ENCODE data around the gene KIAA1671.

Gene KIAA1671

DNA sequence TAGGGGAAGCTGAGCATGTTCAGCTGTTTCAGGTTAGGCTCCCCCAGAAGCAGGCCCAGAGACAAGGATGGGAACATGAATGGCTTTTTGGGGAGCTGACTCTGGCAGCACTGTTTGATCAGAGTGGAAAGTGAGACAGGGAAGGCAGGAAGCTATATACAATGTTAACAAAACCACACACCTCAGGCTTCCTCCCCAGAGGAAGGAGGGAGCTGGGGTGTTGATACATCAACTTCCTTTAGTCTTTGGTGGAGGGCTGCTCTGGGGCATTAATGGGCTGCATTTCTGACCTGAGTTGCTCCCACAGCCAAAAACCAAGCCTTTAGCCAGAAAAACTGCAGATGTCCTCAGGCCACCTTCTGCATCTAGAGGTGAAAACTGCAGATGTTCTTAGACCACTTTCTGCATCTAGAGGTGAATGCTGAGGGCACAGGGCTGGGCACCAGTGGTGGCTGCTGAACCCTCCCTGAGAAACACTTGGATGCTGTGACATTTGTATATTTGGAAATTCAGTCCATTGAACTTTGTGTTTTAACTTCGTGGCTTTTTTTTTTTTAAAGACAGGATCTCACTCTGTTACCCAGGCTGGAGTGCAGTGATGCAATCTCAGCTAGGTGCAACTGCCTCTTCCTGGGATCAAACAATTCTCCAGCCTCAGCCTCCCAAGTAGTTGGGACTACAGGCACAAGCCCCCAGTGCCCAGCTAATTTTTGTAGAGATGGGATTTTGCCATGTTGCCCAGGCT is 49.9 kb downstream of the KIAA1671 start:
- TF ChIP-seq, protein P1, sequence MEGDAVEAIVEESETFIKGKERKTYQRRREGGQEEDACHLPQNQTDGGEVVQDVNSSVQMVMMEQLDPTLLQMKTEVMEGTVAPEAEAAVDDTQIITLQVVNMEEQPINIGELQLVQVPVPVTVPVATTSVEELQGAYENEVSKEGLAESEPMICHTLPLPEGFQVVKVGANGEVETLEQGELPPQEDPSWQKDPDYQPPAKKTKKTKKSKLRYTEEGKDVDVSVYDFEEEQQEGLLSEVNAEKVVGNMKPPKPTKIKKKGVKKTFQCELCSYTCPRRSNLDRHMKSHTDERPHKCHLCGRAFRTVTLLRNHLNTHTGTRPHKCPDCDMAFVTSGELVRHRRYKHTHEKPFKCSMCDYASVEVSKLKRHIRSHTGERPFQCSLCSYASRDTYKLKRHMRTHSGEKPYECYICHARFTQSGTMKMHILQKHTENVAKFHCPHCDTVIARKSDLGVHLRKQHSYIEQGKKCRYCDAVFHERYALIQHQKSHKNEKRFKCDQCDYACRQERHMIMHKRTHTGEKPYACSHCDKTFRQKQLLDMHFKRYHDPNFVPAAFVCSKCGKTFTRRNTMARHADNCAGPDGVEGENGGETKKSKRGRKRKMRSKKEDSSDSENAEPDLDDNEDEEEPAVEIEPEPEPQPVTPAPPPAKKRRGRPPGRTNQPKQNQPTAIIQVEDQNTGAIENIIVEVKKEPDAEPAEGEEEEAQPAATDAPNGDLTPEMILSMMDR (conservative IDR thresholded peaks at IDR 0.05): no peak
- no peak for TF ChIP-seq ZFX (IDR thresholded peaks at IDR 0.05)

DNA sequence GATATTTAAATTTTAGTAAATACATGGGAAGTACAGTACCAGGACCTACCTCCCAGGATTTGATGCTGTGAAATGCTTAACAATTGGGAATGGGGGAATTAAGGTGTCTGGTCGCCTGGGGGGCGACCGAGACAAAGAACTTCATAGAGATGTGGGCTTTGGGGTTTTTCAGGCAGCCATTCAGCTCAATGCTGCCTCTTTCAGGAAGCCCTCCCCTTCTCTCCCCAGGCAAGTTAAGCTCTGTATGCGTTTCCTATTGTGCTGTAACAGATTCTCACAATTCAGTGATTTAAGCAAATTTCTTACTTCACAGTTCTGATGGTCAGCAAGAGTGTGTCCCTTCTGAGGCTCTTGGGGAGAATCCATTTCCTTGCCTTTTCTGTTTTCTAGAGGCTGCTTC is 53.8 kb downstream of the KIAA1671 start:
- no peak for TF ChIP-seq ZFX (IDR thresholded peaks at IDR 0.05)
- TF ChIP-seq, protein P1 (conservative IDR thresholded peaks at IDR 0.05): no peak

More for the DNA sequence above, 49.9 kb downstream of the KIAA1671 start:
- H3K27ac ChIP-seq: no peak overlapping the region

DNA sequence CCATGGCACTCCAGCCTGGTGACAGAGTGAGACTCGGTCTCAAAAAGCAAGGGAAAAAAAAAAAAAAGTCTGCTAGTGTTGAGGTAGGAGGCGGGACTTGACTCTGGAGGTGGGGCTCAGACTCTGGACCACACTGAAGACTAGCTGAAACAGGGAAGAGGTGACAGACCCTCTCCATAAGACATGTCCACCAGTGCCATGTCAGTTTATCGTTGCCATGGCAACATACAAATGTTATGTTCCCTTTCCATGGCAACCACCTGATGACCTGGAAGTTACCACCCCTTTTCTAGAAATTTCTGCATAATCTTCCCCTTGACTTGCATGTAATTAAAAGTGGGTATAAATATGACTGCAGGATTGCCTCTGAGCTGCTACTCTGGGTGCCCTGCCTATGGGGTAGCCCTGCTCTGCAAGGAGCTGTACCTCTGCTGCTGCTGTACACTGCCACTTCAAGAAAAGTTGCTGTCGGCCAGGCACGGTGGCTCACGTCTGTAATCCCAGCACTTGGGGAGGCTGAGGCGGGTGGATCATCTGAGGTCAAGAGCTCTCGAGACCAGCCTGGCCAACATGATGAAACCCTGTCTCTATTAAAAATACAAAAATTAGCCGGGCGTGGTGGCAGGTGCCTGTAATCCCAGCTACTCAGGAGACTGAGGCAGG is 55.1 kb downstream of the KIAA1671 start:
- no peak for TF ChIP-seq ZFX (IDR thresholded peaks at IDR 0.05)
- TF ChIP-seq, protein P1 (conservative IDR thresholded peaks at IDR 0.05): no peak

More for the DNA sequence above, 53.8 kb downstream of the KIAA1671 start:
- H3K27ac ChIP-seq: no peak overlapping the region

DNA sequence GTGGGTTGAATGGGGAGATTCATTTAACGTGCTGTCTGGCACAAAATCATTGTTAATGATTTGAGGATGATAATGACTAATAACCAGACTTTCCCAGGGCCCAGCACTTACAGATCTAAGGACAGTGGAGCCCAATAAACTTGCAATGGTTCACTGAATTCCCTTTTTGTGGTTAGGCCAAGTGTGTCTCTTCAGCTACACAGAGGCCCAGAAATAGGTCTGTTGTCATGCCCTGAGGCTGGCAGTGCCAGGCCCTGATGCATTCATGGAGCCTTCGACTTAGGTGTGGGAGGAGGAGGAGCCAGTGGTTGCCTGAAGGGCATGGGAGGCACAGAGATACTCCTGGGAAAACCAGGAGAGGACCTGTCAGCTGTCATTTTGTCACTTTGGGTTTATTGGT is 56.1 kb downstream of the KIAA1671 start:
- TF ChIP-seq, protein P1 (conservative IDR thresholded peaks at IDR 0.05): no peak
- no peak for TF ChIP-seq ZFX (IDR thresholded peaks at IDR 0.05)
- no peak overlapping the region for H3K27ac ChIP-seq

More for the DNA sequence above, 55.1 kb downstream of the KIAA1671 start:
- H3K27ac ChIP-seq: no peak overlapping the region

DNA sequence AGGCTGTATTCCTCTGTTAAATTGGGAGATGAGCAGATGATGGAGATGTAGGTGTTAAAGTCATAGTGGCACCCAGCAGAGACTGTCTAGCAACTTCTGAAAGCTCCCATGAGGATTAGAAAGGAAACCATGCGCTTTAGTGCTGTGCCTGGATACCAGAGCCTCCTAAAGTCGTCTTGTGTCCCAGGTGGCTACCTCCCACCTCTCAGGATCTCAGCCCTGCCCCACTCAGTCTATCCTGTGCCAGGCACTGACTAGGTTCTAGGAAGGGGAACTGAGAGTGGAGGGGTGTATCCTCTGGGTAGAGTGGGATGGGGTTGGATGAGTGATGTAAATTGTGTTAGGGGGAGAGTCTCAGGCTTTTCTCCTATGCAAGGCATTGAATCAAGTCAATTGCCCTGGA is 60.2 kb downstream of the KIAA1671 start:
- TF ChIP-seq ZFX (IDR thresholded peaks at IDR 0.05): no peak
- TF ChIP-seq, protein P1 (conservative IDR thresholded peaks at IDR 0.05): no peak
- H3K27ac ChIP-seq: no peak overlapping the region

DNA sequence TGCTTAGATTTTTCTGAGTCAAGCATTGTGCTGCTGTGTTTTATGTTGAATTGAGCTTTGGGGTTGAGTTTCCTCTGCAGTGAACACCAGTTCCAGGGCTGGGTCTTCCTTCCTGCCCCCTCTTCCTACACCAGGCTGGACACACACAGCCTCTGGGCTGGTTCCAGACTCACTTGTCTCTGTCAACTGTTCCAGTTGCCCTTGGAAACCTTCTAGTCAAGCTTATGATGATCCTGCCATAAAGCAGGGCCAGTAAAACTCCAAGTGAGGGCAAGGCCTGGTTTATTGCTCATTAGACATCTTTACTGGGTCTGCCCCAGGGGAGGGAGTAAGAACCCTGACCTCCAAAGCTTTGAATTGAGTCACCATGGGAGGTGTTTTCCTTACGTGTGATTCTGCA is 61.1 kb downstream of the KIAA1671 start:
- H3K27ac ChIP-seq: no peak overlapping the region
- TF ChIP-seq ZFX (IDR thresholded peaks at IDR 0.05): no peak
- TF ChIP-seq, protein P1 (conservative IDR thresholded peaks at IDR 0.05): no peak
